ELF-1 (cell line): ENCODE measurements around the gene ITGB1.
"Not testable (repeated sequence)": the region's sequence is repeated elsewhere in the genome, so short reads cannot be mapped to it uniquely, and the experiment has no call there.

Experiments used
- DNase-seq: peaks from one replicate; pipeline ENCODE4 v3.0.0-alpha.2; 2016; ENCODE audit warnings: low read depth, low spot score

Gene ITGB1

DNA sequence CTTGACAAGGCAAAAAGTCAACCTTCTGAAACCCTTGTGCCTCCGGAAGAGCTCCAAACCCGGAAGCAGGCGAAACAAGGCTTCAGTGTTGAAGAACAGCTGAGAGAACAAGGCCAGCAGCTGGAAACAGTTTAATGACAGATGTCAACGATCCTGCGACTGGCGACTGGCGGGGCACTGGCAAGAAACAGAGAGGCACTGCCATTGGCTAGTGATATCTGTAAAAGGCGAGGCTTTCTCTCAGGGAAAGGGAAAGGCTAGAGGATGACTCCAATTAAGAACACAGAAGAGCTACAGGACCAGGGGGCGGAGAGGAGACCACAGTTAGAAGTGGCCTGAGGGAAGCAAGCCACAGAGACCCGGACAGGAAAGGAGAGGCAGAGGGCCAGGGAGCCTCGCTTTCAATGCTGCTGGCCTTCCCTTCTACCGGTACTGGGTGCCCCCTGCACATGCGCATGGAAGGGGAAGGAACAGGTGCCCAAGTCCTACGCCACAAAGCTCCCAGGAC lies 19.4 kb downstream of the ITGB1 start:
- DNase-seq = peak; percentile 78

DNA sequence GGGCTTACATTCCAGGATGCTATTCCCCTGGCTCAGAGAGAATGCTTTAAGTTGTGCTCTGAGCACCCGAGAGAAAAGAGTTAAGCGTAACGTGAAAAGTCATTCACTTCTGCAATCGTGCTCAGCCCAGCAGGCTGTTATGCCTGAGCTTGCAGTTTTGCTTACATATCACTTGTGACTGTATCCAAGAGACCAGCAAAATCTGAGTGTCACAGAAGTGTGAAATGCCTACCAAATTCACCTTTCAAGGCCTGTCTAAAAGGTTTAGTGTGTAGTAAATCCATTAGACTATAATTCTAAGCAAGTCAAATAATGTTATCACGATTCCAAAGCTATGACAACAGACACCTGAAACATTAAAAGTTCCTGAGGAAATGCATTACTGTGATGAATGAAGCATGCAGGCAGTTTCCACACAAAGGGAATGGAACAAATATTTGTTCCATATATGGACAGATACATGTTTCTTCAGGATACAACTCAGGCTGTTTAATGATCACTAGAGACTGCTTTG lies 20.1 kb downstream of the ITGB1 start:
- no peak for DNase-seq

- no peak for DNase-seq
Observed at GRCh38 chr10:32932225-32932729, 25.8 kb downstream of the ITGB1 start.

DNA sequence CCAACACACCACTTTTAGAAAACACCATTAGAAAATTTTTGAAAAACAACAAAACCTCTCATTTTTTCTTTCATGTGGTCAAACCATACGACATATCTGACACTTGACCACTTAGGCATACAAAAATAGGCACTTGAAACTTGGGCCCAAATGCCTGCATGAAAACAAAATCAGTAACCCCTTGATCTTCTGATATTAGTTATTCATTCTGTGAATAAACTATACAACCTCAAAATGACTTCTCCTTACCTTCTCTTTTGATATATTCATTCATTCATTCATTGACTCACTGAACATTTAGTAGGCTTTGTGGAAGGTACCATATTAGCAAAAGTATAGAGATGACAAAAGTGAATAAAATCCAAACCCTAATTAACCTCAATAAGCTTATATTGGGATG lies 26.4 kb downstream of the ITGB1 start:
- DNase-seq = no peak

DNA sequence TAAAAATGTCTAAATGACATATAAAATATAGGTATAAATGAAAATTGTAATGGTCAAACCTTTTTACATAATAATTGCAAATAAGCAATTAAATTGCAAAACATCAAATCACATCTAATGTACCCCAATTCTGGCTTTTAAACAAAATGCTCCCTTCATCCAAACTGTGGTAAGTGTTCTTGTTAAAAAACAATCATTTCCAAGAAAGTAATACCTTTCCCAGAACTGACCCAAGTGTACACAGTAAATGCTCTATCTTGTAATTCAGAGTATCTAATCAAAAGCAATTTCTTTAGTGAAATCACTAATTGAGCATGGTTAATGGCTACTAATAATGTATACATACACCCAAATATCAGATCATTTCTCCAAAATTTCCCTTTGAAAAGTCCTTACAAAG lies 28.0 kb downstream of the ITGB1 start:
- no peak for DNase-seq

DNA sequence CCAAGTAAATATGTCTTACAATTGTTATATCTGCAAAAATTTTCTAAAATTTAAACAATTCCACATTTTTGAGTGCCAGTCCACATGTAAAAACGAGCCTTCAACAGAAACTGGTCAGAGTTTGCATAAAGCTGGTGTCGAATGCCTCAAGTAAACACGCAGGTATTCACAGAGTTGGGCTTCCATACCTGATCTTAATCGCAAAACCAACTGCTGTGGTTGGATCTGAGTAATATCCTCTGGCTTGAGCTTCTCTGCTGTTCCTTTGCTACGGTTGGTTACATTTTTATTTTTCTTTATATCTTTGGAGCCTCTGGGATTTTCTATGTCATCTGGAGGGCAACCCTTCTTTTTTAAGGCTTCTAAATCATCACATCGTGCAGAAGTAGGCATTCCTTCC lies 28.4 kb downstream of the ITGB1 start:
- DNase-seq = no peak

GRCh38 chr10:32927750-32928149 lies 30.3 kb downstream of the ITGB1 start:
- DNase-seq = no peak

DNA sequence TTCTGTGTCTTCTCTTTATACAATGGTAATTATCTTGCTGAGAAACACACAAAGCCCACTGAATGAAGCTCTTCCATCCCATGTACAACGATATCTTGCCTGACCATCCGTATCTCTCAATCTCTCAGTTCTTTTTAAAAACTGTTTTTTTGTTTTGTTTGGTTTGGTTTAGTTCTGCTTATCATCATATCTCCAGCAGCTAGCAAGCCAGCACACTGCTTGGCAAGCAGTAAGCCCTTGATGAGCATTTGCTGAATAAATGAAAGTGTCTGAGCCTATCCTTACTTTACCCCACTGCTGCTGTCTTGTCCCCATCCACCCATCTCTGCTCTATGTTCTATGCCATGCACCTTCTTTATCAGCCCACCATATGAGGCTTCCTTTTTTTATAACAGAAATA lies 34.2 kb downstream of the ITGB1 start:
- DNase-seq = no peak

DNA sequence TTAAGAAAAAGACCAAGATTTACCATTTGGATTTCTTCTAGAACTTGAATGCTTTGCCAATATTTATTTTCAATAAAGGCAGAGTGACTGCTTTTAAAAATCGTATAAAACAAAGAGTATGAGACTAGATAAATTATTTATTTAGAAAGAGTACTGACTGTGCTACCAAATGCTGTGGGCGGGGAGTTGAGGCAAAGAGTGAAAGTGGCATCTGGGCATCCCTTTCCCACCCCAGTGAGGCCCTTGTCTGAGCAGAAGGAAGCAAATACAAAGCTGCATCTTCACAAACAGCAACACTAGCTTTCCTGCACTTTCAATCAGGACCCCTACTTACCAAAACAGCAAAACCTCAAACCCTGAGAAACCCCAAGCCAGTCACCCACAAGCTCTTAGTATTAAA lies 34.9 kb downstream of the ITGB1 start:
- no peak for DNase-seq

DNA sequence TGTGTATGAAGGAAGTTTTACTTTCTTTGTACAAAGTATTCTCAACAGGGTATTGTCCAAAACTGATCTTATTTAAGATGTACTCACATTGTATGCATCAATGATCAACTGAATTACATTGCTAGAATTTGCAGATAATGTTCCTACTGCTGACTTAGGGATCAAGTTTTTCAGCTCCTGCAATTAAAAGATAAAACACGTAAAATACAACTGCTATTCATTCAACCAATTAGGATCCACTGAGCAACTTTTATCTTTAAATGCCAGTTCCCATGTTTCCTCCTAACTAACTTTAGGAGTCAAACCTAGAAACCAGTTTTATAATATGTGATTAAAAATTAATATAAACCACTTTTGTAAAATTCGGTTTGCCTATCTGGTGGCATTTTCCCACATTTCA lies 35.9 kb downstream of the ITGB1 start:
- DNase-seq = no peak

- not testable (repeated sequence) for DNase-seq
Observed at GRCh38 chr10:32917817-32918216, 40.2 kb downstream of the ITGB1 start.

GRCh38 chr10:32911285-32912016 lies 46.6 kb downstream of the ITGB1 start:
- DNase-seq = no peak

- DNase-seq = not testable (repeated sequence)
Observed at GRCh38 chr10:32909970-32910369, 48.1 kb downstream of the ITGB1 start.

DNA sequence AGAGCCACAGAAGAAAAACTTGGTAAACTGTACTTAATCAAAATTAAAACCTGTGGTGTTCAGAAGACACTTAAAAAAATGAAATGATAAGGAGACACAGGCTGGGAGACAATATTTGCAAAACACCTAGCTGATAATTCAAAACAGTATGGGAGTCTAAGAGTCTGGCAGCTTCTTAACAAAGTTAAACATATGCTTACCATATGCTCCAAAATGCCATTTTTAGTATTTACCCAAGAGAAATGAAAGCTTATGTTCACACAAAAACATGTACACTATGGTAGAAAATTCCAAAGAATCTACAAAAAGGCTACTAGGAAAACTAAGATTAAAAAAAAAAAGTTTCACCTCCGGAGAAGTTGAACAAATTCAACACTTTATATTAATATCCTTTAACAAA lies 48.6 kb downstream of the ITGB1 start:
- DNase-seq = no peak

GRCh38 chr10:32906595-32906994 lies 51.4 kb downstream of the ITGB1 start:
- DNase-seq = no peak

DNA sequence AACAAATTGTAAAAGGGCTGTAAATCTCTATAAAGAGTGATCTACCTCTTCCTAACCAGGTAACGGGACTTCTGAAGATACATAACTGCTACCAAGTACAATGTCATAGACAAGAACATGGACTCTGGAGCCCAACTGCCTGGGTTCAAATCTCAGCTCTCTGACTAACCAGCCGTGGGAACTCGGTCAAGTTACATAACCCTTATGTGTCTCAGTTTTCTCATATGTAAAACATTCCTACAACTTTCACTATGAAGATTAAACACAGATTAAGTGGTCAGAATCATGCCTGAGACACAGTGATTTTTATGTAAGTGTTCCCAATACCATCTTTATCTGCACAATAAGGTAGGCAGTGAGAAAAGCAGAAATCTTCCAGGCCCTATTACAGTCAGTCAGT lies 52.6 kb downstream of the ITGB1 start:
- DNase-seq = no peak

GRCh38 chr10:32901815-32902214 lies 56.2 kb downstream of the ITGB1 start:
- no peak for DNase-seq

- not testable (repeated sequence) for DNase-seq
Observed at GRCh38 chr10:32895200-32895968, 62.6 kb downstream of the ITGB1 start.

GRCh38 chr10:32893916-32894664 lies 63.9 kb downstream of the ITGB1 start:
- DNase-seq = no peak

DNA sequence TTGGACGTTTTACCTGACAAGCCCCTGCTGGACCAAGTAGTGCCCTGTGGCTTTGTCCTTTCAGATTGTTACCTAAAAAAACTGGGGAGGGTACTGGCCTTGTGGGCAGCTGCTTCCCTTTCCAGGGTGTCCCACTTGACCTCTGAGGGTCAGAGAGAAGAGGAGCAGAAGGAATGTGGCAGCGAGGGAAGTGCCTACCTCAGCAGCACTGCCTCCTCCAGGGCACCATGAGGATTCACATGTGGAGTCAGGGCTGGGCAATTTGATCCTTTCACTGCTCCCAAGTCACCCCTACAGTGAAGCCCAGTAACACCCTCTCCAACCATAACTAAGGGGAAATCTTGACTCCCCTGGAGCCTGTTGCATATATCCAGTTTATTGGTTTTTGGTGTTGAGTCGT lies 64.6 kb downstream of the ITGB1 start:
- peak; percentile 62 for DNase-seq

DNA sequence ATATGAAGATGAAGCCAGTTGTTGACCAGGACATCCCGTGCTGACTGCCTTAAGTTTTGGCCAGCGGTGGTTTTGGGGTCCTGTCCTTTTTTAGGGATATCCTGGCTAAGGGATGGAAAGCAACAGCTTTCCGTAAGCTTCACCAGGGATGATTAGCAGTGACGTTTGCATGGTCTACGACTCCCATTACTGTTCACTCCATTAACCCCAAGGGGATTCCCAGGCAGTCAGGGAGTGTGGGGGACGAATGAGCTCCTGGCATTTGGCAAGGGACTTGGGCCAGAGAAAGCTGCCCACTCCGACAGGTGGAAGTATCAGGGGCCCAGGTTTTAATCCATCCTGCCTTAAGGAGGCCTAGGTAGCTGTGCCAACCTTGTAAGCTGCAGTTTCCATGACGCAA lies 66.8 kb downstream of the ITGB1 start:
- no peak for DNase-seq

DNA sequence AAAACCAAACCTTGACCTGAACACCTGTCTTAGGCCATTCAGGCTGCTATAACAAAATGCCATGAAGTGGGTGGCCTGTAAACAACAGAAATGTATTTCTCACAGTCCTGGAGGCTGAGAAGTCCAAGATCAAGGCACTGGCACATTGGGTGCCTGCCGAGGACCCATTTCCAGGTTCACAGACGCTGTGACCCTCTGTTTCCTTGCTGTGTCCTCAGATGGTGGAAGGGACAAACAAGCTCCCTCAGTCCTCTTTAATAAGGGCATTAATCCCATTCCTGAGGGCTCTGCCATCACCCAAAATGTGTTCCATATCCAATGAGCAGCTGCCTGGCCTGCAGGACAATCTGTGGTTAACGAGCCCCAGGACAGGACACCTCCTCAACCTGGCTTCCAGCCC lies 67.6 kb downstream of the ITGB1 start:
- no peak for DNase-seq
